ENCODE results near the gene UMODL1.

Gene UMODL1

DNA sequence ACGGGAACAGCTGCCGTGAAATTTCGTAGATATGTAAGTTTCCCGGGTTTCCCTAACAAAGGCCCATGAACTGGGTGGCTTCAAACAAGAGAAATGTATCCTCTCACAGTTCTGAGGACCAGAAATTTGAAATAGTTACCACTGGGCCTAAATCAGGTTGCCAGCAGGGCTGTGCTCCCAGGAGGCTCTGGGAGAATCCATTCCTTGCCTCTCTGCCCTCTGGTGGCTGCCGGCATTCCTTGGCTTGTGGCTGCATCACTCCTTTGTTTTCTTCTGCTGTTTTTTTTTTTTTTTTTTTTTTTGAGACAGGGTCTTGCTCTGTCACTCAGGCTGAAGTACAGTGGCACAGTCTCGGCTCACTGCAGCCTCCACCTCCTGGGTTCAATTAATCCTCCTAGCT, 23.7 kb downstream of the UMODL1 start:
- Histone ChIP-seq H3K27ac (peak overlapping the region; percentile 80), H3K27me3 (replicated peaks) (no peaks in the 10 kb centered on the region), H3K36me3 (replicated peaks) (no peaks in the 10 kb centered on the region), H3K4me3 (ENCODE audit: low read depth, low read length) (no peak overlapping the region)
- DNase-seq = no peak
- peak; percentile 38 for TF ChIP-seq CTCF (IDR thresholded peaks at IDR 0.05; ENCODE audit: low read depth, low read length, missing control alignments)
- in situ Hi-C loops (cut with HindIII; ENCODE audit: low pct_ligation_motif_present, low sequenced_read_pairs) = no loop called here

- Histone ChIP-seq H3K27me3 (replicated peaks) (no peaks in the 10 kb centered on the region), H3K27ac (no peak overlapping the region), H3K4me3 (ENCODE audit: low read depth, low read length) (no peak overlapping the region), H3K36me3 (replicated peaks) (no peaks in the 10 kb centered on the region)
- no peak for TF ChIP-seq CTCF (IDR thresholded peaks at IDR 0.05; ENCODE audit: low read depth, low read length, missing control alignments)
- in situ Hi-C loops (cut with HindIII; ENCODE audit: low pct_ligation_motif_present, low sequenced_read_pairs) = no loop called here
- no peak for DNase-seq
Observed at GRCh38 chr21:42095581-42095980, 24.5 kb downstream of the UMODL1 start.

DNA sequence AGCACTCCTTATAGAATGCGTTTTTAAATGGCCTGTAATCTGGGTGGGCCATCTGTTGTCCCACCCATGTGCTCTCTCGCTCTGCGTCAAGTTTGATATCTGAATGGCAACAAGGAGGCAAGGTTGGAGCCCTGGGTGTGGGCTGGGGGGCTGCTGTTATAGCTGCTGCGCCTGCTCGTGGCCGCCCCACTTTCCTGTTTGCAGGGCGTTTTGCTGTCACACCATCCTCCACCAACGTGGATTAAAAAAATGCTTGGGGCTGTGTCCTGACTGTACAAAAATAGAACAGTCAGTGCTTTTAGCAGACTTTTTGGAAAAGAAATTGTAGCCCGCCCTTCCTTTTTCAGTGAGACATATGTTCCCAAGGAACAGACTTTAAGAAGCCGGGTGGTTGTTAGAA, 25.4 kb downstream of the UMODL1 start:
- Histone ChIP-seq H3K4me3 (ENCODE audit: low read depth, low read length) (no peak overlapping the region), H3K36me3 (replicated peaks) (no peaks in the 10 kb centered on the region), H3K27ac (peak overlapping the region; percentile 92), H3K27me3 (replicated peaks) (no peaks in the 10 kb centered on the region)
- in situ Hi-C loops (cut with HindIII; ENCODE audit: low pct_ligation_motif_present, low sequenced_read_pairs) = no loop called here
- no peak for DNase-seq
- no peak for TF ChIP-seq CTCF (IDR thresholded peaks at IDR 0.05; ENCODE audit: low read depth, low read length, missing control alignments)

DNA sequence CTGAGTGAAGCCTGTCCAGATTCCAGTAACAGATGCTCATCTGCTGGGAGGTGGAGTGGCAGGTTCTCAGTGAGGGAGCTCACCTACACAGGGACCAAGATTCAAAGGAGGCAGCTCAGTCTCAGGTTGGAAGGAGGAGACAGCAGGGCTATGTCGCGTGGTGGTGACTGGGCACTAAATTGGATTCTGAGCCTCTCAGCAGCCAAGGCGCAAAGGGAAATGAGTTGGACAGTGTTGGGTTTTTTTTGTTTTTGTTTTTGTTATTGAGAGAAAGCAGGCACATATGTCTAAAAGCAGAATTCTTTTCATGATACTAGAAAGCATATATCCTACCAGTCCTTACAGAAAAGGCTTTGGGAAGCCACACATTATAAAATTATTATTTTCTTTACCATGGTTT, 26.2 kb downstream of the UMODL1 start:
- Histone ChIP-seq H3K27me3 (replicated peaks) (no peaks in the 10 kb centered on the region), H3K36me3 (replicated peaks) (no peaks in the 10 kb centered on the region), H3K27ac (peak overlapping the region; percentile 92), H3K4me3 (ENCODE audit: low read depth, low read length) (no peak overlapping the region)
- no peak for TF ChIP-seq CTCF (IDR thresholded peaks at IDR 0.05; ENCODE audit: low read depth, low read length, missing control alignments)
- in situ Hi-C loops (cut with HindIII; ENCODE audit: low pct_ligation_motif_present, low sequenced_read_pairs) = no loop called here
- DNase-seq = no peak

- no peaks in the 10 kb centered on the region for H3K36me3 ChIP-seq (replicated peaks)
- no peaks in the 10 kb centered on the region for H3K27me3 ChIP-seq (replicated peaks)
- TF ChIP-seq CTCF (IDR thresholded peaks at IDR 0.05; ENCODE audit: low read depth, low read length, missing control alignments) = no peak
- in situ Hi-C loops (cut with HindIII; ENCODE audit: low pct_ligation_motif_present, low sequenced_read_pairs) = no loop called here
- no peak overlapping the region for H3K4me3 ChIP-seq (ENCODE audit: low read depth, low read length)
- DNase-seq = peak; percentile 98
- H3K27ac ChIP-seq = peak overlapping the region; percentile 92
Observed at GRCh38 chr21:42097860-42098454, 26.8 kb downstream of the UMODL1 start.

- no peak for DNase-seq
- H3K36me3 ChIP-seq (replicated peaks) = no peaks in the 10 kb centered on the region
- in situ Hi-C loops (cut with HindIII; ENCODE audit: low pct_ligation_motif_present, low sequenced_read_pairs) = no loop called here
- TF ChIP-seq CTCF (IDR thresholded peaks at IDR 0.05; ENCODE audit: low read depth, low read length, missing control alignments) = no peak
- no peak overlapping the region for H3K4me3 ChIP-seq (ENCODE audit: low read depth, low read length)
- no peaks in the 10 kb centered on the region for H3K27me3 ChIP-seq (replicated peaks)
- H3K27ac ChIP-seq = no peak overlapping the region
Observed at GRCh38 chr21:42098957-42099505, 27.9 kb downstream of the UMODL1 start.
